Trophoblast cell (in vitro differentiated cells and primary cell): ENCODE measurements around the gene ALDH16A1.

ENCODE experiments used
- DNase-seq, 2 donors: peaks; one replicate each; pipeline ENCODE4 v3.0.0-alpha.2; 2016
- H2AFZ ChIP-seq: 2 replicates; pipeline ENCODE4 v1.6.1; 2013; ENCODE audit warnings: low read length, moderate library complexity, mild to moderate bottlenecking; ENCODE audit not compliant: insufficient read depth, poor library complexity
- H2AK5ac ChIP-seq: 2 replicates; pipeline ENCODE4 v1.6.1; 2013; ENCODE audit warnings: mild to moderate bottlenecking, low read length
- H2BK120ac ChIP-seq: 2 replicates; pipeline ENCODE4 v1.6.1; 2013; ENCODE audit warnings: low read length, mild to moderate bottlenecking, moderate library complexity; ENCODE audit not compliant: insufficient read depth, poor library complexity
- H2BK12ac ChIP-seq: 2 replicates; pipeline ENCODE4 v1.6.1; 2013; ENCODE audit warnings: mild to moderate bottlenecking, low read length, moderate library complexity
- H2BK5ac ChIP-seq: 2 replicates; pipeline ENCODE4 v1.6.1; 2013; ENCODE audit warnings: low read length, low read depth, moderate library complexity, mild to moderate bottlenecking; ENCODE audit not compliant: poor library complexity
- H3K14ac ChIP-seq: 2 replicates; pipeline ENCODE4 v1.6.1; 2013; ENCODE audit warnings: mild to moderate bottlenecking, low read length
- H3K18ac ChIP-seq: 2 replicates; pipeline ENCODE4 v1.6.1; 2013; ENCODE audit warnings: mild to moderate bottlenecking, low read length
- H3K23ac ChIP-seq: 2 replicates; pipeline ENCODE4 v1.6.1; 2013; ENCODE audit warnings: low read length
- H3K27ac ChIP-seq: 2 replicates; pipeline ENCODE4 v1.5.1; 2013; ENCODE audit warnings: low read depth, mild to moderate bottlenecking, inconsistent platforms, low read length, moderate library complexity
- H3K27me3 ChIP-seq: 2 replicates; pipeline ENCODE4 v1.6.1; 2013; ENCODE audit warnings: inconsistent platforms, mild to moderate bottlenecking, low read length, moderate library complexity; ENCODE audit not compliant: insufficient read depth
- H3K36me3 ChIP-seq, 2 experiments: 1 replicate in 1 of 2; 2 replicates in 1 of 2; pipeline ENCODE4 v1.6.1; 2013; ENCODE audit warnings: low read length in 2 of 2, mild to moderate bottlenecking in 2 of 2, moderate library complexity in 1 of 2; ENCODE audit not compliant: insufficient read depth in 2 of 2, control insufficient read depth in 1 of 2
- H3K4ac ChIP-seq: 2 replicates; pipeline ENCODE4 v1.6.1; 2013; ENCODE audit warnings: low read depth, mild to moderate bottlenecking, low read length, moderate library complexity
- H3K4me1 ChIP-seq, 2 experiments: 1 replicate in 1 of 2; 2 replicates in 1 of 2; pipeline ENCODE4 v1.6.1; 2013; ENCODE audit warnings: low read length in 2 of 2, mild to moderate bottlenecking in 2 of 2, moderate library complexity in 1 of 2; ENCODE audit not compliant: insufficient read depth in 2 of 2, control insufficient read depth in 1 of 2
- H3K4me2 ChIP-seq: 2 replicates; pipeline ENCODE4 v1.6.1; 2013; ENCODE audit warnings: inconsistent platforms, mild to moderate bottlenecking, low read length, moderate library complexity
- H3K4me3 ChIP-seq: 2 replicates; pipeline ENCODE4 v1.5.1; 2013; ENCODE audit warnings: mild to moderate bottlenecking, low read depth, low read length, inconsistent platforms
- H3K79me1 ChIP-seq: one replicate; pipeline ENCODE4 v1.6.1; 2013; ENCODE audit warnings: low read length
- H3K79me2 ChIP-seq: 2 replicates; pipeline ENCODE4 v1.6.1; 2013; ENCODE audit warnings: low read length, mild to moderate bottlenecking; ENCODE audit not compliant: control insufficient read depth, insufficient read depth, poor library complexity
- H3K9ac ChIP-seq: 2 replicates; pipeline ENCODE4 v1.6.1; 2013; ENCODE audit warnings: mild to moderate bottlenecking, low read length
- H3K9me3 ChIP-seq: 2 replicates; pipeline ENCODE4 v1.6.1; 2013; ENCODE audit warnings: low read depth, mild to moderate bottlenecking, control low read depth, inconsistent platforms, low read length; ENCODE audit not compliant: insufficient read depth
- H4K12ac ChIP-seq: 2 replicates; pipeline ENCODE4 v1.6.1; 2013; ENCODE audit warnings: low read depth, mild to moderate bottlenecking, low read length, moderate library complexity
- H4K8ac ChIP-seq: 2 replicates; pipeline ENCODE4 v1.6.1; 2013; ENCODE audit warnings: low read depth, mild to moderate bottlenecking, low read length, moderate library complexity
- H4K91ac ChIP-seq: one replicate; pipeline ENCODE4 v1.6.1; 2013; ENCODE audit warnings: low read depth, mild to moderate bottlenecking, low read length, moderate library complexity
- whole genome bisulfite sequencing: extraction: QIAGEN DNeasy Blood & Tissue Kit; methylation state at CpG from one replicate; pipeline ENCODE4 v1.1.7; 2013; ENCODE audit warnings: missing lambda C conversion rate; ENCODE audit not compliant: insufficient read length, insufficient coverage; ENCODE audit errors: extremely low coverage; 5-methylcytosine and 5-hydroxymethylcytosine counted together

The ALDH16A1 gene

DNA sequence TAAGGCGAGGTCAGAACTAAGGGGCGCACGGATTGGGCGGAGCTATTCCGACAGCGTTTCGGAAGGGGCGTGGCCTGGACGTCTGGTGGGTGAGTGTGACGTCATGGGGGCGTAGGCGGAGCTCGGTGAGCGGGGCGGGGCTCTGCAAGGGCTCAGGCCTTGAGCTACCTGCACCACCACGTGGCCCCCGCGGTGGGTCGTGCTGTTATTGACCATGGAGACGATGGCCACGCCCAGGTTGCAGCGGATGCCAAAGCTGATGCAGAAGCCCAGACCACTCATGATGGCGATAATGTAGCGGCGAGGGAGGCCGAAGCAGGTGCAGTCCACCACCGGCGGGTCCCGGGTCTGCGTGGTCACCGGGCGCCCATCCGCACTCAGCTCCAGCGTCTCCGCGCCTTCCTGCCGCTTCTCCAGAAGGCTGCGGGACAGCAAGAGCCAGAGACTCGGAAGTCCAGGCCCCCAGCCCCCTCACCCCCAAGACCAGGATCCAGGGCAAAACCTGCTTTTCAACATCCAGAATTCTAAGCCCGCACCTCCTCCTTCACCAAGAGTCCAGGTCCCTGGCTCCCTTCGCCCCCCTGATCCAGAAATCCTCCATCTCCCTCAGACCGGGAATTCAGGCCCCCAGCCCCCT lies 16.5 kb upstream of the ALDH16A1 start:
- H3K4me3 ChIP-seq: no peak overlapping the region
- no peak overlapping the region for H2BK120ac ChIP-seq
- no peak overlapping the region for H3K14ac ChIP-seq
- no CpG with 5 or more reads among the region's 42 CpGs for WGBS
- no peak overlapping the region for H2BK5ac ChIP-seq
- no peak overlapping the region for H2AFZ ChIP-seq
- no peaks in the 10 kb centered on the region for H3K79me2 ChIP-seq
- H3K4me1 ChIP-seq: peaks cover 3% of the 10 kb centered on the region in 2 experiments
- no peak overlapping the region for H4K8ac ChIP-seq
- H3K27me3 ChIP-seq: peaks cover 49% of the 10 kb centered on the region
- H2BK12ac ChIP-seq: no peak overlapping the region
- H4K91ac ChIP-seq: no peak overlapping the region
- no peak overlapping the region for H3K27ac ChIP-seq
- H3K4me2 ChIP-seq: no peak overlapping the region
- no peak overlapping the region for H3K23ac ChIP-seq
- no peak overlapping the region for H3K4ac ChIP-seq
- no peaks in the 10 kb centered on the region for H3K79me1 ChIP-seq
- peaks cover 24% of the 10 kb centered on the region for H3K9me3 ChIP-seq
- H3K9ac ChIP-seq: no peak overlapping the region
- H4K12ac ChIP-seq: no peak overlapping the region
- H3K36me3 ChIP-seq: no peaks in the 10 kb centered on the region
- no peak for DNase-seq
- H2AK5ac ChIP-seq: no peak overlapping the region
- no peak overlapping the region for H3K18ac ChIP-seq

DNA sequence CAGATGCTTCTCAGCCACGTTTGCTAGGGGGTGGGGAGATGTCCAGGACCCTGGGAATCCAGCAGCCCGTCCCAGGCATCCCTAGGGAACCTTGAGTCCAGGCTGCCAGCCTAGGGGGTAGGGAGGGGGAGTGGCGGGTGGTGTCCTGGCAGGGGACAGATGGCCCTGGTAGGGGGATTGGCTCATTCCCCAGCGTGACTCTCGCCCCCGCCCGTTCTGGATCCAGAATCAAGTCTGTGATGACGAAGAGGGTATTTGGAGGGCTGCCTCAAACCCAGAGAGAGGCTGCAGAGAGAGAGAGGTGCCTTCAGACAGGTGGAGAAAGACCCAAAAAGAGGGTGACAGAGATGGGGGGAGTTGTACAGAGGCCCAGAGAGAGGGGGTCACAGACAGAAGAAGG lies 15.8 kb upstream of the ALDH16A1 start:
- Histone ChIP-seq H3K4ac (no peak overlapping the region), H3K14ac (no peak overlapping the region), H3K79me2 (no peaks in the 10 kb centered on the region), H3K9me3 (peaks cover 20% of the 10 kb centered on the region), H4K12ac (no peak overlapping the region), H3K4me2 (no peak overlapping the region), H2BK120ac (no peak overlapping the region), H2AFZ (no peak overlapping the region), H3K9ac (no peak overlapping the region), H3K4me3 (no peak overlapping the region), H4K91ac (no peak overlapping the region), H3K23ac (no peak overlapping the region), H3K79me1 (no peaks in the 10 kb centered on the region), H3K18ac (no peak overlapping the region), H4K8ac (no peak overlapping the region), H3K27me3 (peaks cover 54% of the 10 kb centered on the region), H3K36me3 (no peaks in the 10 kb centered on the region), H3K27ac (no peak overlapping the region), H2BK5ac (no peak overlapping the region), H2BK12ac (no peak overlapping the region), H2AK5ac (no peak overlapping the region), H3K4me1 (peaks cover 3% of the 10 kb centered on the region in 2 experiments)
- no peak for DNase-seq
- no CpG with 5 or more reads among the region's 8 CpGs for WGBS

GRCh38 chr19:49438261-49438660 lies 14.8 kb upstream of the ALDH16A1 start:
- H4K91ac ChIP-seq: no peak overlapping the region
- no peak overlapping the region for H2AFZ ChIP-seq
- no peak overlapping the region for H4K8ac ChIP-seq
- DNase-seq: no peak
- no CpG with 5 or more reads among the region's 6 CpGs for WGBS
- no peak overlapping the region for H2BK5ac ChIP-seq
- no peak overlapping the region for H3K14ac ChIP-seq
- no peak overlapping the region for H3K23ac ChIP-seq
- no peak overlapping the region for H2BK120ac ChIP-seq
- H3K9me3 ChIP-seq: peaks cover 20% of the 10 kb centered on the region
- no peak overlapping the region for H4K12ac ChIP-seq
- peaks cover 3% of the 10 kb centered on the region in 2 experiments for H3K4me1 ChIP-seq
- H3K18ac ChIP-seq: no peak overlapping the region
- no peak overlapping the region for H2BK12ac ChIP-seq
- no peak overlapping the region for H3K27ac ChIP-seq
- no peak overlapping the region for H2AK5ac ChIP-seq
- H3K79me2 ChIP-seq: peaks cover 2% of the 10 kb centered on the region
- H3K27me3 ChIP-seq: peaks cover 56% of the 10 kb centered on the region
- peaks cover 3% of the 10 kb centered on the region for H3K79me1 ChIP-seq
- H3K4ac ChIP-seq: no peak overlapping the region
- H3K9ac ChIP-seq: no peak overlapping the region
- no peaks in the 10 kb centered on the region for H3K36me3 ChIP-seq
- no peak overlapping the region for H3K4me2 ChIP-seq
- H3K4me3 ChIP-seq: no peak overlapping the region

DNA sequence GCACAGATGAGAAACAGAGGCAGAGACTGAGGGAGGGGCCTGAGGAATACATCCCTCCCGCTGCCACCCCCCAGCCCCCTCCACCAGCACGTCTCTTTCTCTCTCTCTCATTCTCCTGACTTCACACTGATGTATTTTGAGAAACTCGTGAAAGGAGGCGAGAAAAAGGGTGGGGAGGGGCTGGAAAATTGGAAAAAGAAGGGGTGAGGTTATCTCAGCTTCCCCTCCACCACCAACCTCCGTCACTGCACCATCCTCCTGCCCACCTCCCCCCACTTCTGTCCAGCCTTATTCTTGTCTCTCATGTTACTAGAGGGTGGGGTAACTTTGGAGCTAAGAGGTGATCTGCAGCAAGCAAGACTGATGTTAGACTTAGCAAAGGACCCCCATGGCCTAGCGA lies 13.2 kb upstream of the ALDH16A1 start:
- WGBS: no CpG with 5 or more reads among the region's 6 CpGs
- H3K23ac ChIP-seq: no peak overlapping the region
- H4K8ac ChIP-seq: no peak overlapping the region
- H3K18ac ChIP-seq: no peak overlapping the region
- H3K27ac ChIP-seq: no peak overlapping the region
- H2BK5ac ChIP-seq: no peak overlapping the region
- H2BK12ac ChIP-seq: no peak overlapping the region
- peaks cover 3% of the 10 kb centered on the region for H3K79me2 ChIP-seq
- no peak overlapping the region for H2AK5ac ChIP-seq
- no peak overlapping the region for H2AFZ ChIP-seq
- H3K4me2 ChIP-seq: no peak overlapping the region
- peaks cover 17% of the 10 kb centered on the region for H3K9me3 ChIP-seq
- H3K79me1 ChIP-seq: peaks cover 5% of the 10 kb centered on the region
- no peak overlapping the region for H2BK120ac ChIP-seq
- no peak overlapping the region for H3K9ac ChIP-seq
- no peak overlapping the region for H3K4ac ChIP-seq
- no peak overlapping the region for H4K91ac ChIP-seq
- peaks cover 56% of the 10 kb centered on the region for H3K27me3 ChIP-seq
- DNase-seq: no peak
- H3K36me3 ChIP-seq: no peaks in the 10 kb centered on the region
- H3K4me3 ChIP-seq: peak overlapping the region; percentile 47
- H4K12ac ChIP-seq: no peak overlapping the region
- H3K4me1 ChIP-seq: peaks cover 3% of the 10 kb centered on the region in 2 experiments
- H3K14ac ChIP-seq: no peak overlapping the region
